Measurements from ENCODE around the gene ABITRAM. TPM values are rescaled to one million over a fixed set of nuclear protein-coding genes. Genes with fewer than 3 reads are reported as not detected.

The ABITRAM gene
- total and polyA plus RNA-seq, 2 experiments from 2014 or later, result 10.1 to 11.5 TPM

DNA sequence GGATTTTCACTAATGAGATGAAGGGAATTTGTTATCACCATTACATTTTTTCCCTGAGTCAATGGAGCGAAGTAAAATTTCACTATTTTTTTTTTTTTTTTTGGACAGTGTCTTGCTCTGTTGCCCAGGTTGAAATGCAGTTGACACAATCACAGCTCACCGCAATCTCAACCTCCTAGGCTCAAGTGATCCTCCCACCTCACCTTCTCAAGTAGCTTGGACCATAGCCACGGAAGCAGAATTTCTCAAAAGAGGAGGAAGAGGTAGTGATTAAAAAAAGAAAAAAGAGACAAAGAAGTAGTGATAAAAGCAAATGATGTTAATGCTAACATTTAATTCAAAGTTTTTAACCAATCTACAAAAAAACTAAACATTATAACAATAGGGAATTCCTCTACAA is 30.0 kb upstream of the ABITRAM start:
- Histone ChIP-seq H3K4me2 (no peak overlapping the region), H3K9me2 (ENCODE audit: insufficient read depth) (no peaks in the 10 kb centered on the region), H4K20me1 (replicated peaks; ENCODE audit: insufficient read depth) (no peaks in the 10 kb centered on the region; the same call in 1 of the 2 replicates), H2AFZ (no peak overlapping the region), H3K4me1 (ENCODE audit: insufficient read depth) (no peaks in the 10 kb centered on the region), H3K27ac (ENCODE audit: low read depth) (no peak overlapping the region), H3K79me2 (replicated peaks; ENCODE audit: insufficient read depth) (no peaks in the 10 kb centered on the region), H3K4me3 (no peak overlapping the region), H3F3A (replicated peaks; ENCODE audit: low read depth) (no peaks in the 10 kb centered on the region), H3K27me3 (ENCODE audit: insufficient read depth) (no peaks in the 10 kb centered on the region), H3K36me3 (ENCODE audit: insufficient read depth) (peaks cover 26% of the 10 kb centered on the region)
- ATAC-seq, result no peak
- TF ChIP-seq, protein P1, sequence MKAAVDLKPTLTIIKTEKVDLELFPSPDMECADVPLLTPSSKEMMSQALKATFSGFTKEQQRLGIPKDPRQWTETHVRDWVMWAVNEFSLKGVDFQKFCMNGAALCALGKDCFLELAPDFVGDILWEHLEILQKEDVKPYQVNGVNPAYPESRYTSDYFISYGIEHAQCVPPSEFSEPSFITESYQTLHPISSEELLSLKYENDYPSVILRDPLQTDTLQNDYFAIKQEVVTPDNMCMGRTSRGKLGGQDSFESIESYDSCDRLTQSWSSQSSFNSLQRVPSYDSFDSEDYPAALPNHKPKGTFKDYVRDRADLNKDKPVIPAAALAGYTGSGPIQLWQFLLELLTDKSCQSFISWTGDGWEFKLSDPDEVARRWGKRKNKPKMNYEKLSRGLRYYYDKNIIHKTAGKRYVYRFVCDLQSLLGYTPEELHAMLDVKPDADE (IDR thresholded peaks at IDR 0.05), result no peak
- TF ChIP-seq NANOG (IDR thresholded peaks at IDR 0.05; ENCODE audit: borderline replicate concordance) (no peak), EZH2 (IDR thresholded peaks at IDR 0.05; ENCODE audit: low read depth, unreplicated experiment) (no peak), CREB1 (CRISPR knock-in tag; IDR thresholded peaks at IDR 0.05; ENCODE audit: low read depth) (no peak)
- TF ChIP-seq, protein P2, sequence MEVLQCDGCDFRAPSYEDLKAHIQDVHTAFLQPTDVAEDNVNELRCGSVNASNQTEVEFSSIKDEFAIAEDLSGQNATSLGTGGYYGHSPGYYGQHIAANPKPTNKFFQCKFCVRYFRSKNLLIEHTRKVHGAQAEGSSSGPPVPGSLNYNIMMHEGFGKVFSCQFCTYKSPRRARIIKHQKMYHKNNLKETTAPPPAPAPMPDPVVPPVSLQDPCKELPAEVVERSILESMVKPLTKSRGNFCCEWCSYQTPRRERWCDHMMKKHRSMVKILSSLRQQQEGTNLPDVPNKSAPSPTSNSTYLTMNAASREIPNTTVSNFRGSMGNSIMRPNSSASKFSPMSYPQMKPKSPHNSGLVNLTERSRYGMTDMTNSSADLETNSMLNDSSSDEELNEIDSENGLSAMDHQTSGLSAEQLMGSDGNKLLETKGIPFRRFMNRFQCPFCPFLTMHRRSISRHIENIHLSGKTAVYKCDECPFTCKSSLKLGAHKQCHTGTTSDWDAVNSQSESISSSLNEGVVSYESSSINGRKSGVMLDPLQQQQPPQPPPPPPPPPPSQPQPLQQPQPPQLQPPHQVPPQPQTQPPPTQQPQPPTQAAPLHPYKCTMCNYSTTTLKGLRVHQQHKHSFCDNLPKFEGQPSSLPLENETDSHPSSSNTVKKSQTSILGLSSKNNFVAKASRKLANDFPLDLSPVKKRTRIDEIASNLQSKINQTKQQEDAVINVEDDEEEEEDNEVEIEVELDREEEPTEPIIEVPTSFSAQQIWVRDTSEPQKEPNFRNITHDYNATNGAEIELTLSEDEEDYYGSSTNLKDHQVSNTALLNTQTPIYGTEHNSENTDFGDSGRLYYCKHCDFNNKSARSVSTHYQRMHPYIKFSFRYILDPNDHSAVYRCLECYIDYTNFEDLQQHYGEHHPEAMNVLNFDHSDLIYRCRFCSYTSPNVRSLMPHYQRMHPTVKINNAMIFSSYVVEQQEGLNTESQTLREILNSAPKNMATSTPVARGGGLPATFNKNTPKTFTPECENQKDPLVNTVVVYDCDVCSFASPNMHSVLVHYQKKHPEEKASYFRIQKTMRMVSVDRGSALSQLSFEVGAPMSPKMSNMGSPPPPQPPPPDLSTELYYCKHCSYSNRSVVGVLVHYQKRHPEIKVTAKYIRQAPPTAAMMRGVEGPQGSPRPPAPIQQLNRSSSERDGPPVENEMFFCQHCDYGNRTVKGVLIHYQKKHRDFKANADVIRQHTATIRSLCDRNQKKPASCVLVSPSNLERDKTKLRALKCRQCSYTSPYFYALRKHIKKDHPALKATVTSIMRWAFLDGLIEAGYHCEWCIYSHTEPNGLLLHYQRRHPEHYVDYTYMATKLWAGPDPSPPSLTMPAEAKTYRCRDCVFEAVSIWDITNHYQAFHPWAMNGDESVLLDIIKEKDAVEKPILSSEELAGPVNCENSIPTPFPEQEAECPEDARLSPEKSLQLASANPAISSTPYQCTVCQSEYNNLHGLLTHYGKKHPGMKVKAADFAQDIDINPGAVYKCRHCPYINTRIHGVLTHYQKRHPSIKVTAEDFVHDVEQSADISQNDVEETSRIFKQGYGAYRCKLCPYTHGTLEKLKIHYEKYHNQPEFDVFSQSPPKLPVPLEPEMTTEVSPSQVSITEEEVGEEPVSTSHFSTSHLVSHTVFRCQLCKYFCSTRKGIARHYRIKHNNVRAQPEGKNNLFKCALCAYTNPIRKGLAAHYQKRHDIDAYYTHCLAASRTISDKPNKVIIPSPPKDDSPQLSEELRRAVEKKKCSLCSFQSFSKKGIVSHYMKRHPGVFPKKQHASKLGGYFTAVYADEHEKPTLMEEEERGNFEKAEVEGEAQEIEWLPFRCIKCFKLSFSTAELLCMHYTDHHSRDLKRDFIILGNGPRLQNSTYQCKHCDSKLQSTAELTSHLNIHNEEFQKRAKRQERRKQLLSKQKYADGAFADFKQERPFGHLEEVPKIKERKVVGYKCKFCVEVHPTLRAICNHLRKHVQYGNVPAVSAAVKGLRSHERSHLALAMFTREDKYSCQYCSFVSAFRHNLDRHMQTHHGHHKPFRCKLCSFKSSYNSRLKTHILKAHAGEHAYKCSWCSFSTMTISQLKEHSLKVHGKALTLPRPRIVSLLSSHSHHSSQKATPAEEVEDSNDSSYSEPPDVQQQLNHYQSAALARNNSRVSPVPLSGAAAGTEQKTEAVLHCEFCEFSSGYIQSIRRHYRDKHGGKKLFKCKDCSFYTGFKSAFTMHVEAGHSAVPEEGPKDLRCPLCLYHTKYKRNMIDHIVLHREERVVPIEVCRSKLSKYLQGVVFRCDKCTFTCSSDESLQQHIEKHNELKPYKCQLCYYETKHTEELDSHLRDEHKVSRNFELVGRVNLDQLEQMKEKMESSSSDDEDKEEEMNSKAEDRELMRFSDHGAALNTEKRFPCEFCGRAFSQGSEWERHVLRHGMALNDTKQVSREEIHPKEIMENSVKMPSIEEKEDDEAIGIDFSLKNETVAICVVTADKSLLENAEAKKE (CRISPR knock-in tag; IDR thresholded peaks at IDR 0.05), result no peak
- TF ChIP-seq, protein P3, sequence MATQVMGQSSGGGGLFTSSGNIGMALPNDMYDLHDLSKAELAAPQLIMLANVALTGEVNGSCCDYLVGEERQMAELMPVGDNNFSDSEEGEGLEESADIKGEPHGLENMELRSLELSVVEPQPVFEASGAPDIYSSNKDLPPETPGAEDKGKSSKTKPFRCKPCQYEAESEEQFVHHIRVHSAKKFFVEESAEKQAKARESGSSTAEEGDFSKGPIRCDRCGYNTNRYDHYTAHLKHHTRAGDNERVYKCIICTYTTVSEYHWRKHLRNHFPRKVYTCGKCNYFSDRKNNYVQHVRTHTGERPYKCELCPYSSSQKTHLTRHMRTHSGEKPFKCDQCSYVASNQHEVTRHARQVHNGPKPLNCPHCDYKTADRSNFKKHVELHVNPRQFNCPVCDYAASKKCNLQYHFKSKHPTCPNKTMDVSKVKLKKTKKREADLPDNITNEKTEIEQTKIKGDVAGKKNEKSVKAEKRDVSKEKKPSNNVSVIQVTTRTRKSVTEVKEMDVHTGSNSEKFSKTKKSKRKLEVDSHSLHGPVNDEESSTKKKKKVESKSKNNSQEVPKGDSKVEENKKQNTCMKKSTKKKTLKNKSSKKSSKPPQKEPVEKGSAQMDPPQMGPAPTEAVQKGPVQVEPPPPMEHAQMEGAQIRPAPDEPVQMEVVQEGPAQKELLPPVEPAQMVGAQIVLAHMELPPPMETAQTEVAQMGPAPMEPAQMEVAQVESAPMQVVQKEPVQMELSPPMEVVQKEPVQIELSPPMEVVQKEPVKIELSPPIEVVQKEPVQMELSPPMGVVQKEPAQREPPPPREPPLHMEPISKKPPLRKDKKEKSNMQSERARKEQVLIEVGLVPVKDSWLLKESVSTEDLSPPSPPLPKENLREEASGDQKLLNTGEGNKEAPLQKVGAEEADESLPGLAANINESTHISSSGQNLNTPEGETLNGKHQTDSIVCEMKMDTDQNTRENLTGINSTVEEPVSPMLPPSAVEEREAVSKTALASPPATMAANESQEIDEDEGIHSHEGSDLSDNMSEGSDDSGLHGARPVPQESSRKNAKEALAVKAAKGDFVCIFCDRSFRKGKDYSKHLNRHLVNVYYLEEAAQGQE (IDR thresholded peaks at IDR 0.05; ENCODE audit: unreplicated experiment), result no peak
- H3K4me3 Mint-ChIP-seq, result no peak overlapping the region
- no peaks in the 10 kb centered on the region for H3K27me3 Mint-ChIP-seq (ENCODE audit: insufficient read depth, low read depth, poor library complexity)
- H3K9me3 Mint-ChIP-seq, result no peaks in the 10 kb centered on the region
- H3K27ac Mint-ChIP-seq, result no peak overlapping the region
- no peaks in the 10 kb centered on the region for H3K4me1 Mint-ChIP-seq
- DNase-seq (ENCODE audit: low spot score), result no peak
- peaks cover 54% of the 10 kb centered on the region for H3K36me3 Mint-ChIP-seq (ENCODE audit: low read depth)
